ENCODE results near the gene MMP23B.

MMP23B gene

GRCh38 chr1:1680912-1681273, 48.9 kb downstream of the MMP23B start:
- DNase-seq (ENCODE audit: low read depth) = no peak
- no peak overlapping the region for H3K4me3 ChIP-seq (ENCODE audit: control insufficient read depth, low read depth, low read length)
- no peak for TF ChIP-seq CTCF (IDR thresholded peaks at IDR 0.05; ENCODE audit: control insufficient read depth, insufficient read depth, low read depth, low read length, missing control alignments)

GRCh38 chr1:1683104-1683905, 51.3 kb downstream of the MMP23B start:
- no peak for TF ChIP-seq CTCF (IDR thresholded peaks at IDR 0.05; ENCODE audit: control insufficient read depth, insufficient read depth, low read depth, low read length, missing control alignments)
- no peak for DNase-seq (ENCODE audit: low read depth)
- no peak overlapping the region for H3K4me3 ChIP-seq (ENCODE audit: control insufficient read depth, low read depth, low read length)
